Body of pancreas (tissue), 4 donors: Measurements from ENCODE around the gene SHH.

Source experiments
- POLR2A ChIP-seq, 3 donors: fragments of 450-650 bp; IDR thresholded peaks; one replicate each; pipeline ENCODE4 v1.6.1; 2016; ENCODE audit warnings: antibody characterized with exemption in 3 of 3, mild to moderate bottlenecking in 2 of 3
- TF ChIP-seq, protein P1 (sequence below), 7 experiments: fragments of 450-650 bp in 4 of 7; fragments of 200-600 bp in 3 of 7; sonication (generic) in 3 of 7; IDR thresholded peaks; one replicate each; pipeline ENCODE4 v1.5.1; 2016 to 2019; ENCODE audit warnings: antibody characterized with exemption in 7 of 7

DNA sequence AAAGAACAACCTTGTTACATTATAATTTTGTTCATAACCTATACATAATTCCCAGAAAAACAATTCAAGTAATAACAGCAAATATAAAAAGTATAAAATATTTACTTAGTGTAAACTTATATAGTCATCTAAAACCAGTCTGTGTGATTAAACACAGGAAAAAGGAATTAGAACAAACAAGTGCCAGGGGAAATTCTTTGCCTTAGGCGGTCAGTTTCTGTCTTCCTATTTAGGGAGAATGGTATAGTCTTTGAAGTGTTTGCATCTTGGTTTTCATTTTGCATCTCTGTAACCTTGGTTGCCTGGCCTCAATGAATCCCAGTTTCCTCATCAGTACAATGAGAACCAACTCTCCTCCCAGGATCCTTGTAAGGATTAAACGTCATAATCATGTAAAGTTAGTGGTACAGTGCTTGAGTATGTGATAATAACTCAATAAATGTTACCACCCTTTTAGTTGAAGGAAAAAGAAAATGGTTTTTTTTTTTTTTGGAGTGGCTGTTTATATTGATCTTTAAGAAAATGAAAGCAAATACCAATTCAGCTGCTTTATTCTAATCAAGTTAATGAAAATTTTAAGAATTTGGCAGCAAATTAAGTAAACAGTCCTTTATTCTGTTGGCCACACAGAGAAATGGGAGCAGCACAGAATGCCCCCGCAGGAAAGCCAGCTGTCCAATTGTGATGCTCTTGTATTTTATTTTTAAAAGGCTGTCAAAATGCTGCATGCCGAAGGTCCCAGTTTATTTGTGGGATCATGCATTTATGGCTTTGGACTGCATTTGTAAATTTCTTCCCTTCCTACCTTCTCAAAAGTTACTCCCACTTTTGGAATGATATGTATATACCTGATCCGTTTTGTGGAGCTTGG lies 61.8 kb downstream of the SHH start:
- TF ChIP-seq, protein P1, sequence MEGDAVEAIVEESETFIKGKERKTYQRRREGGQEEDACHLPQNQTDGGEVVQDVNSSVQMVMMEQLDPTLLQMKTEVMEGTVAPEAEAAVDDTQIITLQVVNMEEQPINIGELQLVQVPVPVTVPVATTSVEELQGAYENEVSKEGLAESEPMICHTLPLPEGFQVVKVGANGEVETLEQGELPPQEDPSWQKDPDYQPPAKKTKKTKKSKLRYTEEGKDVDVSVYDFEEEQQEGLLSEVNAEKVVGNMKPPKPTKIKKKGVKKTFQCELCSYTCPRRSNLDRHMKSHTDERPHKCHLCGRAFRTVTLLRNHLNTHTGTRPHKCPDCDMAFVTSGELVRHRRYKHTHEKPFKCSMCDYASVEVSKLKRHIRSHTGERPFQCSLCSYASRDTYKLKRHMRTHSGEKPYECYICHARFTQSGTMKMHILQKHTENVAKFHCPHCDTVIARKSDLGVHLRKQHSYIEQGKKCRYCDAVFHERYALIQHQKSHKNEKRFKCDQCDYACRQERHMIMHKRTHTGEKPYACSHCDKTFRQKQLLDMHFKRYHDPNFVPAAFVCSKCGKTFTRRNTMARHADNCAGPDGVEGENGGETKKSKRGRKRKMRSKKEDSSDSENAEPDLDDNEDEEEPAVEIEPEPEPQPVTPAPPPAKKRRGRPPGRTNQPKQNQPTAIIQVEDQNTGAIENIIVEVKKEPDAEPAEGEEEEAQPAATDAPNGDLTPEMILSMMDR (IDR thresholded peaks at IDR 0.05): no peak
- no peak for TF ChIP-seq POLR2A (IDR thresholded peaks at IDR 0.05)
